Measurements from ENCODE around the gene HSFY2. TPM values are rescaled to one million over a fixed set of nuclear protein-coding genes. Genes with fewer than 3 reads are reported as not detected.

Gene HSFY2
- total RNA-seq: not detected in 2 replicates

GRCh38 chrY:18773635-18774034, at the start of gene HSFY2:
HSFY2 (minus strand) TSS chrY:18773735; CDS start chrY:18773618, 117 bp downstream.

Small RNAs within 50 kb of the gene (small RNA-seq; reads per million reads assigned to genes)
- gene GPM6BP2: not detected

Other genes with a start within 250 kb of the HSFY2 start
- gene HSFY1, start 227.0 kb downstream of the HSFY2 start, total RNA-seq: not detected in 2 replicates